PC-9 (cell line): ENCODE data around the gene TBX2.

Experiments used
- EZH2 ChIP-seq: fragments of 200-600 bp; sonication (generic); IDR thresholded peaks from 2 replicates; pipeline ENCODE4 v1.8.0; 2017; ENCODE audit warnings: antibody characterized with exemption, low read depth
- TF ChIP-seq, protein P1 (sequence below): fragments of 200-600 bp; sonication (generic); conservative IDR thresholded peaks from 2 replicates; pipeline ENCODE4 v1.6.1; 2017; ENCODE audit warnings: mixed run types, antibody characterized with exemption, mild to moderate bottlenecking, moderate library complexity

DNA sequence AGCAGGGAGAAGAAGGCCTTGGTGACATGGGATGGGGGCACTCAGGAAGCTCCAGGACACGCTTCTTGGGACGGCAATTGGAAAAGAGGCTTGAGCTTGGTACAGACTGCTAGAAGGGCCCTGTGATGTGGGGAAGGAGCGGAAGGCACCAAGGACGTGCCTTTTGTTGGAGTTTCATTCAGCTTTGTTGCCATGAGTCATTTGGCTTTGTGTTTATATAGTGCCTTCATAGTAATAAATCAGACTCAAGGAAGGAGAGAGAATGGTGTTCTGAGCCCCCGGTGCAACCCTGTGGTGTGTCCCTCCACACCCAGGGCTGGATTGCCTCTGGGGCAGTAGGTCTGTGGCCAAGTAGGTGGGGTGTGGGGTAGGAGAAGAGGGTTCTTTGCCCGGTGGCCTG, 45.2 kb downstream of the TBX2 start:
- TF ChIP-seq, protein P1, sequence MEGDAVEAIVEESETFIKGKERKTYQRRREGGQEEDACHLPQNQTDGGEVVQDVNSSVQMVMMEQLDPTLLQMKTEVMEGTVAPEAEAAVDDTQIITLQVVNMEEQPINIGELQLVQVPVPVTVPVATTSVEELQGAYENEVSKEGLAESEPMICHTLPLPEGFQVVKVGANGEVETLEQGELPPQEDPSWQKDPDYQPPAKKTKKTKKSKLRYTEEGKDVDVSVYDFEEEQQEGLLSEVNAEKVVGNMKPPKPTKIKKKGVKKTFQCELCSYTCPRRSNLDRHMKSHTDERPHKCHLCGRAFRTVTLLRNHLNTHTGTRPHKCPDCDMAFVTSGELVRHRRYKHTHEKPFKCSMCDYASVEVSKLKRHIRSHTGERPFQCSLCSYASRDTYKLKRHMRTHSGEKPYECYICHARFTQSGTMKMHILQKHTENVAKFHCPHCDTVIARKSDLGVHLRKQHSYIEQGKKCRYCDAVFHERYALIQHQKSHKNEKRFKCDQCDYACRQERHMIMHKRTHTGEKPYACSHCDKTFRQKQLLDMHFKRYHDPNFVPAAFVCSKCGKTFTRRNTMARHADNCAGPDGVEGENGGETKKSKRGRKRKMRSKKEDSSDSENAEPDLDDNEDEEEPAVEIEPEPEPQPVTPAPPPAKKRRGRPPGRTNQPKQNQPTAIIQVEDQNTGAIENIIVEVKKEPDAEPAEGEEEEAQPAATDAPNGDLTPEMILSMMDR: no peak
- no peak for TF ChIP-seq EZH2
